HepG2 (cell line): ENCODE results near the gene NOCT. TPM values are rescaled to one million over a fixed set of nuclear protein-coding genes. Genes with fewer than 3 reads are reported as not detected.

ENCODE experiments used
- ARNTL ChIP-seq: sonication (generic); formaldehyde crosslinking; IDR thresholded peaks from 2 replicates; pipeline ENCODE4 v1.4.0; 2020; ENCODE audit warnings: mild to moderate bottlenecking, missing genetic modification reagents
- ATF1 ChIP-seq: IDR thresholded peaks from 2 replicates; pipeline ENCODE4 v1.6.1; 2016; ENCODE audit warnings: mild to moderate bottlenecking, control low read depth
- BRCA1 ChIP-seq: sonication (generic); formaldehyde crosslinking; IDR thresholded peaks from 2 replicates; pipeline ENCODE4 v1.4.0; 2020; ENCODE audit warnings: missing genetic modification reagents
- FOXM1 ChIP-seq: sonication (generic); formaldehyde crosslinking; IDR thresholded peaks from 2 replicates; pipeline ENCODE4 v1.5.0; 2020; ENCODE audit warnings: missing genetic modification reagents
- HMGXB4 ChIP-seq, 2 experiments: sonication (generic) in 1 of 2; formaldehyde crosslinking in 1 of 2; IDR thresholded peaks; 2 replicates each; pipeline versions ENCODE4 v1.4.0 to v1.6.1; 2018 to 2020; ENCODE audit warnings: missing genetic modification reagents in 2 of 2, borderline replicate concordance in 1 of 2, low read depth in 1 of 2, mild to moderate bottlenecking in 1 of 2, missing biosample characterization in 1 of 2
- JUN ChIP-seq: sonication (generic); formaldehyde crosslinking; IDR thresholded peaks from 2 replicates; pipeline ENCODE4 v1.4.0; 2020; ENCODE audit warnings: mild to moderate bottlenecking, missing genetic modification reagents
- MAFG ChIP-seq: sonication (generic); formaldehyde crosslinking; IDR thresholded peaks from 2 replicates; pipeline ENCODE4 v1.5.1; 2020; ENCODE audit warnings: mild to moderate bottlenecking, missing genetic modification reagents
- MTA1 ChIP-seq: sonication (generic); formaldehyde crosslinking; IDR thresholded peaks from 2 replicates; pipeline ENCODE4 v1.4.0; 2020; ENCODE audit warnings: missing genetic modification reagents, mild to moderate bottlenecking, borderline replicate concordance
- NCOA1 ChIP-seq: sonication (generic); formaldehyde crosslinking; IDR thresholded peaks from 2 replicates; pipeline ENCODE4 v1.9.0; 2021; ENCODE audit warnings: missing genetic modification reagents
- NFYC ChIP-seq: IDR thresholded peaks from 2 replicates; pipeline ENCODE4 v1.6.1; 2016; ENCODE audit warnings: missing genetic modification reagents, missing compliant biosample characterization
- ONECUT2 ChIP-seq: sonication (generic); formaldehyde crosslinking; IDR thresholded peaks from 2 replicates; pipeline ENCODE4 v1.4.0; 2020; ENCODE audit warnings: missing genetic modification reagents
- SKI ChIP-seq: fragments of 450-650 bp; IDR thresholded peaks from one replicate; pipeline ENCODE4 v1.6.1; 2018; ENCODE audit warnings: mild to moderate bottlenecking; ENCODE audit not compliant: partially characterized antibody
- SOX5 ChIP-seq: IDR thresholded peaks from 2 replicates; pipeline ENCODE4 v1.6.1; 2016; ENCODE audit warnings: borderline replicate concordance
- STAT5B ChIP-seq: sonication (generic); formaldehyde crosslinking; IDR thresholded peaks from 2 replicates; pipeline ENCODE4 v1.4.0; 2020; ENCODE audit warnings: missing genetic modification reagents
- ZNF432 ChIP-seq: sonication (generic); formaldehyde crosslinking; IDR thresholded peaks from 2 replicates; pipeline ENCODE4 v1.5.0; 2020; ENCODE audit warnings: missing genetic modification reagents, mild to moderate bottlenecking, borderline replicate concordance
- ZNF564 ChIP-seq: sonication (generic); formaldehyde crosslinking; IDR thresholded peaks from 2 replicates; pipeline ENCODE4 v1.8.1; 2023; ENCODE audit warnings: mild to moderate bottlenecking, missing genetic modification reagents
- ZNF629 ChIP-seq: sonication (generic); formaldehyde crosslinking; conservative IDR thresholded peaks from 2 replicates; pipeline ENCODE4 v1.5.0; 2020; ENCODE audit warnings: missing genetic modification reagents
- ZSCAN22 ChIP-seq: sonication (generic); formaldehyde crosslinking; IDR thresholded peaks from 2 replicates; pipeline ENCODE4 v1.4.0; 2020; ENCODE audit warnings: mild to moderate bottlenecking, missing genetic modification reagents
- polyA plus RNA-seq, 8 experiments: library from polyadenylated mRNA; depleted of rRNA in 3 of 8; stranded (reverse) in 7 of 8; unstranded in 1 of 8; fragments of >200 nt; fragmentation: Illumina TruSeq in 4 of 8; extraction: Trizol in 4 of 8; gene quantifications; 2 replicates each; pipeline versions ENCODE4 v1.2.1 to v1.2.3, GENCODE V29; 2011 to 2016; ENCODE audit warnings: low read depth in 4 of 8, missing spikeins in 1 of 8, mixed read lengths in 1 of 8; ENCODE audit not compliant: insufficient read depth in 1 of 8
- total RNA-seq, 5 experiments: library from RNA; depleted of rRNA; stranded (reverse); fragments of >200 nt; fragmentation: Illumina TruSeq; extraction: Trizol; gene quantifications; 2 replicates each; pipeline ENCODE4 v1.2.3, GENCODE V29; 2016; ENCODE audit warnings: low read depth in 1 of 5
- TF ChIP-seq, protein P1 (sequence below): sonication (generic); formaldehyde crosslinking; IDR thresholded peaks from 2 replicates; pipeline ENCODE4 v1.4.0; 2020; ENCODE audit warnings: missing genetic modification reagents, borderline replicate concordance
- TF ChIP-seq, protein P2 (sequence below): sonication (generic); formaldehyde crosslinking; IDR thresholded peaks from 2 replicates; pipeline ENCODE4 v1.4.0; 2020; ENCODE audit warnings: missing genetic modification reagents

The NOCT gene
- total and polyA plus RNA-seq, 2 of the 13 experiments (the other 11 are each of a cell fraction or from before 2014, with no cell fraction given), result 3.6 to 13.1 TPM

DNA sequence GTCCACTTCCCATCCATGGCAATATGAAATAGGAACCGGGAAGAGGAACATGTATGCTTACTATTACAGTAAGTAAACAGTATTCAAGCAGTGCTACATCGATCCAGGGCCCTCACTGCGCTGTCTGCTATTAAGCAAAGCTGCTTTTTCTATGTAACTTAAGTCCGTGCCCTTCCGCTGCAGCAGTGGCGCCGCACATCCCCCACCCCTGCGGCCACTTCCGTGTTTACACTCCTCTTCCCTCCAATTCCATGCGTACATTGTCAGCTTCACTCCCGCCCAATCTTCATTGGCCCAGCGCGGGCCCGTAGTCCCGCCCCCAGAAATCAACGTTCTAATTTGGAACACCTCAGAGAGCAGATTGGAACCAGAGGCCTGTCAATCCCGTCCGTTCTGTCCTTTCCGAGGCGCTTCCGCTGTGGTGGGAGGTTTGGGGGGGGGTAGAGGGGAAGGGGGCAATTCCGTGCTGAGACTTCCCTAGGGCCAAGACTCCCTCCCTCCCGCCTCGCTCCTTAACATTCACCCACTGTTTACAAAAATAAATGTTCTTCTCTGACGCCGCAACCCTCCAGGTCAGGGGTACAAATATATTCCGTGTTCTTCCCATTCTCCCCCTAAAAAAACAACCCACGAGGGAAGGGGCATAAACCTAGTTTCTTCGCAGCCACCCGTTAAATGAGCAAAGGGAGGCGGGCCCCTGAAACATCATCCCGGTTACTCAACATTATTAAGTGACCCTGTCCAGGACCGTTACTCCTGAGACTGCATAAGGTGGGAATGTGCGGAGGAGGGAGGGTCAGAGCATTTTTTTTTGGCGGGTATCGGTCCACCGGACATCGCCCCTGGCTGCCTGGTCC is 67.4 kb downstream of the NOCT start (continued):
- TF ChIP-seq, protein P1, sequence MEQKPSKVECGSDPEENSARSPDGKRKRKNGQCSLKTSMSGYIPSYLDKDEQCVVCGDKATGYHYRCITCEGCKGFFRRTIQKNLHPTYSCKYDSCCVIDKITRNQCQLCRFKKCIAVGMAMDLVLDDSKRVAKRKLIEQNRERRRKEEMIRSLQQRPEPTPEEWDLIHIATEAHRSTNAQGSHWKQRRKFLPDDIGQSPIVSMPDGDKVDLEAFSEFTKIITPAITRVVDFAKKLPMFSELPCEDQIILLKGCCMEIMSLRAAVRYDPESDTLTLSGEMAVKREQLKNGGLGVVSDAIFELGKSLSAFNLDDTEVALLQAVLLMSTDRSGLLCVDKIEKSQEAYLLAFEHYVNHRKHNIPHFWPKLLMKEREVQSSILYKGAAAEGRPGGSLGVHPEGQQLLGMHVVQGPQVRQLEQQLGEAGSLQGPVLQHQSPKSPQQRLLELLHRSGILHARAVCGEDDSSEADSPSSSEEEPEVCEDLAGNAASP (CRISPR knock-in tag), result 0 out of 2 replicates have a peak, but pooled peaks have one; percentile 31
- TF ChIP-seq ZSCAN22 (CRISPR knock-in tag), result no peak
- peak; percentile 64 for TF ChIP-seq SOX5 (CRISPR knock-in tag)
- peak; percentile 88 for TF ChIP-seq ONECUT2
- peak; percentile 89 for TF ChIP-seq NFYC
- TF ChIP-seq ZNF432 (CRISPR knock-in tag), result no peak
- TF ChIP-seq ZNF629, result no peak
- TF ChIP-seq, protein P2, sequence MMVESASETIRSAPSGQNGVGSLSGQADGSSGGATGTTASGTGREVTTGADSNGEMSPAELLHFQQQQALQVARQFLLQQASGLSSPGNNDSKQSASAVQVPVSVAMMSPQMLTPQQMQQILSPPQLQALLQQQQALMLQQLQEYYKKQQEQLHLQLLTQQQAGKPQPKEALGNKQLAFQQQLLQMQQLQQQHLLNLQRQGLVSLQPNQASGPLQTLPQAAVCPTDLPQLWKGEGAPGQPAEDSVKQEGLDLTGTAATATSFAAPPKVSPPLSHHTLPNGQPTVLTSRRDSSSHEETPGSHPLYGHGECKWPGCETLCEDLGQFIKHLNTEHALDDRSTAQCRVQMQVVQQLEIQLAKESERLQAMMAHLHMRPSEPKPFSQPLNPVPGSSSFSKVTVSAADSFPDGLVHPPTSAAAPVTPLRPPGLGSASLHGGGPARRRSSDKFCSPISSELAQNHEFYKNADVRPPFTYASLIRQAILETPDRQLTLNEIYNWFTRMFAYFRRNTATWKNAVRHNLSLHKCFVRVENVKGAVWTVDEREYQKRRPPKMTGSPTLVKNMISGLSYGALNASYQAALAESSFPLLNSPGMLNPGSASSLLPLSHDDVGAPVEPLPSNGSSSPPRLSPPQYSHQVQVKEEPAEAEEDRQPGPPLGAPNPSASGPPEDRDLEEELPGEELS (CRISPR knock-in tag), result peak; percentile 80
- TF ChIP-seq STAT5B (CRISPR knock-in tag), result no peak
- no peak for TF ChIP-seq NCOA1
- TF ChIP-seq ZNF564 (CRISPR knock-in tag), result peak; percentile 77; the same call in 1 of the 2 replicates
- peak in 1 of 2 experiments; percentile 80; a peak in 2 of 4 replicates for TF ChIP-seq HMGXB4 (CRISPR knock-in tag; IDR thresholded peaks at IDR 0.05; ENCODE audit: borderline replicate concordance in 1 of 2, low read depth in 1 of 2)
- no peak for TF ChIP-seq FOXM1 (CRISPR knock-in tag)
- peak; percentile 83 for TF ChIP-seq ATF1
- TF ChIP-seq JUN (CRISPR knock-in tag), result no peak
- TF ChIP-seq SKI, result peak; percentile 79
- TF ChIP-seq MAFG, result no peak
- TF ChIP-seq BRCA1, result no peak; the same call in 1 of the 2 replicates
- no peak for TF ChIP-seq MTA1 (CRISPR knock-in tag)
- TF ChIP-seq ARNTL (CRISPR knock-in tag), result 0 out of 2 replicates have a peak, but pooled peaks have one; percentile 24
